GM12878 (cell line): ENCODE measurements around the gene CAPN1. TPM values are rescaled to one million over a fixed set of nuclear protein-coding genes. Genes with fewer than 3 reads are reported as not detected.
"Not testable (repeated sequence)": the region's sequence is repeated elsewhere in the genome, so short reads cannot be mapped to it uniquely, and the experiment has no call there.

Source experiments
- ATAC-seq: fragments of 200-7000 bp; cut with Tn5 transposase; 3 replicates; pipeline ENCODE4 v1.9.1; 2020; ENCODE audit warnings: mild to moderate bottlenecking, moderate library complexity
- BruUV-seq: library from RNA; stranded (reverse); fragments of 400-500 nt; replicated peaks from 2 replicates; lab custom pipeline; 2021; lab: Mats Ljungman, UMichigan
- CTCF ChIA-PET: fragments of 300-600 bp; sonication (Branson Sonifier 250); formaldehyde crosslinking; extraction: SDS; loops from one replicate; lab custom pipeline; 2021; ENCODE audit warnings: inconsistent platforms; lab: Yijun Ruan, JAX
- POLR2A ChIA-PET: fragments of 350-600 bp; formaldehyde crosslinking; extraction: SDS; loops from one replicate; lab custom pipeline; 2021; ENCODE audit warnings: inconsistent platforms; lab: Charles Lee
- RAD21 ChIA-PET: fragments of 300-600 bp; sonication (Branson Sonifier 250); formaldehyde crosslinking; loops from one replicate; lab custom pipeline; 2023; ENCODE audit warnings: antibody characterized with exemption; ENCODE audit not compliant: unreplicated experiment; lab: Charles Lee
- SMC1A ChIA-PET: fragments of 300-600 bp; sonication (Branson Sonifier 250); formaldehyde crosslinking; loops from one replicate; lab custom pipeline; 2023; ENCODE audit not compliant: unreplicated experiment, uncharacterized antibody; lab: Charles Lee
- DNase-seq: peaks from one replicate; pipeline ENCODE4 v3.0.0-alpha.2; 2011; ENCODE audit warnings: low read depth, low spot score
- FAIRE-seq: peaks from 3 replicates; lab custom pipeline; 2011; peaks lifted over from hg19 to GRCh38; lab: Jason Lieb, UNC
- H2AFZ ChIP-seq: 2 replicates; pipeline ENCODE4 v1.6.0; 2011; ENCODE audit warnings: low read depth, low read length, control low read depth; ENCODE audit not compliant: control insufficient read depth
- H3K27ac ChIP-seq: 2 replicates; pipeline ENCODE4 v1.5.1; 2011; ENCODE audit warnings: control low read depth; ENCODE audit not compliant: control insufficient read depth, insufficient read depth
- H3K27me3 ChIP-seq, 2 experiments: replicated peaks in 1 of 2; 2 replicates each; pipeline versions ENCODE4 v1.6.0 to v1.6.1; 2011; ENCODE audit warnings: low read length in 1 of 2; ENCODE audit not compliant: control insufficient read depth in 2 of 2, insufficient read depth in 2 of 2
- H3K36me3 ChIP-seq, 2 experiments: 2 replicates each; pipeline ENCODE4 v1.5.1; 2011; ENCODE audit warnings: low read length in 1 of 2; ENCODE audit not compliant: control insufficient read depth in 2 of 2, insufficient read depth in 2 of 2
- H3K4me1 ChIP-seq: 2 replicates; pipeline ENCODE4 v1.6.1; 2011; ENCODE audit warnings: mild to moderate bottlenecking, low read length, moderate library complexity, mixed read lengths; ENCODE audit not compliant: control insufficient read depth, insufficient read depth
- H3K4me2 ChIP-seq: 2 replicates; pipeline ENCODE4 v1.6.0; 2011; ENCODE audit warnings: control low read depth; ENCODE audit not compliant: control insufficient read depth, insufficient read depth
- H3K4me3 ChIP-seq: fragments of 200-600 bp; sonication (generic); 2 replicates; pipeline ENCODE4 v1.5.1; 2016
- H3K79me2 ChIP-seq: 2 replicates; pipeline ENCODE4 v1.6.0; 2011; ENCODE audit warnings: low read length; ENCODE audit not compliant: control insufficient read depth, insufficient read depth
- H3K9ac ChIP-seq: 2 replicates; pipeline ENCODE4 v1.8.0; 2011; ENCODE audit warnings: low read length, control low read depth, mixed read lengths; ENCODE audit not compliant: control insufficient read depth, insufficient read depth
- H3K9me3 ChIP-seq: replicated peaks from 3 replicates; pipeline ENCODE4 v1.5.1; 2011; ENCODE audit warnings: mild to moderate bottlenecking, low read length; ENCODE audit not compliant: control insufficient read depth, insufficient read depth
- H4K20me1 ChIP-seq: 2 replicates; pipeline ENCODE4 v1.6.0; 2011; ENCODE audit not compliant: control insufficient read depth, insufficient read depth
- PRDM15 ChIP-seq: fragments of 450-650 bp; formaldehyde crosslinking; IDR thresholded peaks from 2 replicates; pipeline ENCODE4 v1.4.0; 2020; ENCODE audit warnings: mild to moderate bottlenecking, moderate library complexity
- YY1 ChIP-seq: IDR thresholded peaks from 2 replicates; pipeline ENCODE4 v1.6.1; 2011; ENCODE audit warnings: low read depth, mild to moderate bottlenecking, low read length
- WGBS: methylation state at CpG from one replicate; pipeline ENCODE4 v1.1.6; 2016; ENCODE audit warnings: low lambda C conversion rate; ENCODE audit not compliant: insufficient replicate concordance, insufficient coverage; ENCODE audit errors: missing lambda C conversion rate; 5-methylcytosine and 5-hydroxymethylcytosine counted together
- in situ Hi-C: fragments of 300-500 bp; cut with MboI; formaldehyde crosslinking; loops from 9 replicates; pipeline ENCODE4 v1.14.3; 2018; ENCODE audit warnings: mixed read lengths
- intact Hi-C: fragments of 100-400 bp; cut with micrococcal nuclease; formaldehyde crosslinking; loops from one replicate; pipeline ENCODE4 v1.14.2; 2022; ENCODE audit not compliant: unreplicated experiment
- polyA plus RNA-seq, 11 experiments: library from polyadenylated mRNA; depleted of rRNA in 4 of 11; unstranded in 6 of 11; stranded (reverse) in 5 of 11; fragments of >200 nt; fragmentation: Nextera tagmentation in 4 of 11; fragmentation: Illumina TruSeq in 1 of 11; extraction: Ambion mirVana in 4 of 11; extraction: Trizol in 1 of 11; gene quantifications; 1 replicate in 1 of 11; 2 replicates in 10 of 11; pipeline versions ENCODE4 v1.2.1 to v1.2.3, GENCODE V29; 2011 to 2016; ENCODE audit warnings: inconsistent platforms in 2 of 11, missing spikeins in 2 of 11, low read depth in 1 of 11
- total RNA-seq, 4 experiments: library from RNA; depleted of rRNA in 3 of 4; stranded (reverse); fragments of >200 nt in 3 of 4; fragmentation: Illumina TruSeq in 1 of 4; extraction: Trizol in 1 of 4; gene quantifications; 2 replicates each; pipeline versions ENCODE4 v1.2.1 to v1.2.3, GENCODE V29; 2013 to 2021

The CAPN1 gene
- total and polyA plus RNA-seq, 10 of the 15 experiments (the other 5 are each of a cell fraction or from before 2014, with no cell fraction given) = 2.2 to 167 (median 77.3) TPM

- TF ChIP-seq PRDM15 (CRISPR knock-in tag) (no peak), YY1 (no peak)
Measured at GRCh38 chr11:65236194-65237059, 54.7 kb downstream of the CAPN1 start (continued).

- CTCF ChIA-PET, intact Hi-C loops, H2AFZ ChIP-seq, H3K4me3 ChIP-seq, H4K20me1 ChIP-seq, SMC1A ChIA-PET, FAIRE-seq, H3K79me2 ChIP-seq, ATAC-seq, H3K9me3 ChIP-seq, H3K4me2 ChIP-seq, H3K36me3 ChIP-seq, H3K9ac ChIP-seq, RAD21 ChIA-PET, in situ Hi-C loops, DNase-seq, H3K4me1 ChIP-seq, H3K27ac ChIP-seq, POLR2A ChIA-PET, BruUV-seq, H3K27me3 ChIP-seq: not testable (repeated sequence)
- WGBS = 74% methylated on average over 4 of the region's 6 CpGs
Measured at GRCh38 chr11:65238302-65238701, 56.6 kb downstream of the CAPN1 start.
